GM12891 (cell line): ENCODE results near the gene SEMA6A.
"Not testable (repeated sequence)": the region's sequence is repeated elsewhere in the genome, so short reads cannot be mapped to it uniquely, and the experiment has no call there.

Source experiments
- DNase-seq: peaks from one replicate; pipeline ENCODE4 v3.0.0; 2011; ENCODE audit warnings: low spot score; ENCODE audit not compliant: insufficient read length
- FAIRE-seq: peaks from 2 replicates; lab custom pipeline; 2011; peaks lifted over from hg19 to GRCh38; lab: Jason Lieb, UNC
- PAX5 ChIP-seq: IDR thresholded peaks from 2 replicates; pipeline ENCODE4 v1.6.1; 2011; ENCODE audit warnings: low read length, moderate library complexity, mild to moderate bottlenecking; ENCODE audit not compliant: insufficient read depth, severe bottlenecking
- POLR2A ChIP-seq: IDR thresholded peaks from 2 replicates; pipeline ENCODE4 v1.6.1; 2011; ENCODE audit warnings: low read depth, low read length, control low read depth
- POLR2AphosphoS5 ChIP-seq: IDR thresholded peaks from 2 replicates; pipeline ENCODE4 v1.6.1; 2011; ENCODE audit warnings: low read depth, low read length, control low read depth
- POU2F2 ChIP-seq: IDR thresholded peaks from 2 replicates; pipeline ENCODE4 v1.6.1; 2011; ENCODE audit warnings: low read depth, mild to moderate bottlenecking, control low read depth, low read length, moderate library complexity
- SPI1 ChIP-seq: IDR thresholded peaks from 2 replicates; pipeline ENCODE4 v1.6.1; 2011; ENCODE audit warnings: low read depth, low read length, control low read depth
- TAF1 ChIP-seq: IDR thresholded peaks from 2 replicates; pipeline ENCODE4 v1.6.1; 2011; ENCODE audit warnings: low read depth, low read length, control low read depth

SEMA6A gene

GRCh38 chr5:116527582-116527981 is 47.0 kb downstream of the SEMA6A start:
- FAIRE-seq (no peak), DNase-seq (no peak)
- no peak for TF ChIP-seq PAX5
- no peak for TF ChIP-seq POLR2AphosphoS5
- no peak for TF ChIP-seq TAF1
- no peak for TF ChIP-seq POU2F2
- TF ChIP-seq SPI1: no peak
- no peak for TF ChIP-seq POLR2A

DNA sequence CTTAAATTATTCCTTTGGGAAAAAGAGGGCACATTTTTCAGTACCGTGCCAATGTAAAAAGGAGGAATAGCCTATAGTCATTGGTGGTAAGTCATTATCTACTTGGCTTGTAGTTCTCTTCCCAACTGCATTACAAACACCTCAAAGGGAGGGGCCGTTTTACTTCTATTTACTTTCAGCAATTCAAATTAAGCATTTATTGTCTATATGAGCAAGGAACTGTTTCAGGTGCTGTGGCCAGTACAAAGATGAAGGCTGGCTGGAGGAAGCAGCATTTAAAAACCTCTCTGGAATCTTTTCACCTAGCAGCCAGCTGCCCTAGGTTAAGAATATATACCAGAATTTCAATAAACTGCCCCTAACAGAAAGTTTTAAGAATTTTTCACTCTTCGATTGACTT is 48.9 kb downstream of the SEMA6A start:
- TF ChIP-seq SPI1 (no peak), POLR2A (no peak), PAX5 (no peak), POU2F2 (no peak), TAF1 (no peak), POLR2AphosphoS5 (no peak)
- FAIRE-seq (no peak), DNase-seq (no peak)

DNA sequence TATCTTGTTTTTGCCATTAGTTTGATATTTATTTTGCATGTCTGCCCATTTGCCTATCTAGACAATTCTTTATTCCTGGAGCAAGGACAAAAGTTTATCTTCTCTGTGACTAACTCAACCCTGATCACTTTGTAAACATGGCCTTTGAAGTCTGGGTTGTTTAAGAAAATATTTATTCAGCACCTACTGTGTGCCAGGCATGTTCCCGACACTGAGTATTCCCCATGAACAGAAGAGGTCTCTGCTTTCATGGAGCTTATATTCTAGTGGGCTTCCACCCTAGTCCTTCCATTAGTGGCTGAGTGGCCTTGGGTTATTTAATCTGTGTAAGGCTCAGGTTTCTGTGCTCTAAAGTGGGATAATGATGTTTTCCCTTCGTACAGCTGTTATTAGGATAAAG is 49.7 kb downstream of the SEMA6A start:
- FAIRE-seq (no peak), DNase-seq (no peak)
- no peak for TF ChIP-seq POLR2AphosphoS5
- TF ChIP-seq POU2F2: no peak
- TF ChIP-seq TAF1: no peak
- no peak for TF ChIP-seq SPI1
- no peak for TF ChIP-seq PAX5

GRCh38 chr5:116524051-116524904 is 50.3 kb downstream of the SEMA6A start:
- no peak for FAIRE-seq
- no peak for TF ChIP-seq POU2F2
- no peak for TF ChIP-seq TAF1
- TF ChIP-seq SPI1: no peak
- no peak for TF ChIP-seq PAX5
- no peak for TF ChIP-seq POLR2AphosphoS5
- no peak for TF ChIP-seq POLR2A
- DNase-seq: no peak

DNA sequence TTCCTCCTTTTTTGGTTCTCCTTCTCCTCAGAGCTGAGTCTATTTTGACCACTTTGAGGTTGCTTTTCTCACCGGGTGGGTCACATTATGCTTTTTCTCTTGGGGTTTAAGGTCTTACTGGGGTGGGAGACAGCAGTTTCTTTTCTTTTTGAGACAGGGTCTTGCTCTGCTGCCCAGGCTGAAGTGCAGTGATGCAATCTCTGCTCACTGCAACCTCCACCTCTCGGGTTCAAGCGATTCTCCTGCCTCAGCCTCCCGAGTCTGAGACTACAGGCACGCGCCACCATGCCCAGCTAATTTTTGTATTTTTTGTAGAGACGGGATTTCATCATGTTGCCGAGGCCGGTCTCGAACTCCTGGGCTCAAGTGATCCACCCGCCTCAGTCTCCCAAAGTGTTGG is 51.4 kb downstream of the SEMA6A start:
- DNase-seq, FAIRE-seq: not testable (repeated sequence)

DNA sequence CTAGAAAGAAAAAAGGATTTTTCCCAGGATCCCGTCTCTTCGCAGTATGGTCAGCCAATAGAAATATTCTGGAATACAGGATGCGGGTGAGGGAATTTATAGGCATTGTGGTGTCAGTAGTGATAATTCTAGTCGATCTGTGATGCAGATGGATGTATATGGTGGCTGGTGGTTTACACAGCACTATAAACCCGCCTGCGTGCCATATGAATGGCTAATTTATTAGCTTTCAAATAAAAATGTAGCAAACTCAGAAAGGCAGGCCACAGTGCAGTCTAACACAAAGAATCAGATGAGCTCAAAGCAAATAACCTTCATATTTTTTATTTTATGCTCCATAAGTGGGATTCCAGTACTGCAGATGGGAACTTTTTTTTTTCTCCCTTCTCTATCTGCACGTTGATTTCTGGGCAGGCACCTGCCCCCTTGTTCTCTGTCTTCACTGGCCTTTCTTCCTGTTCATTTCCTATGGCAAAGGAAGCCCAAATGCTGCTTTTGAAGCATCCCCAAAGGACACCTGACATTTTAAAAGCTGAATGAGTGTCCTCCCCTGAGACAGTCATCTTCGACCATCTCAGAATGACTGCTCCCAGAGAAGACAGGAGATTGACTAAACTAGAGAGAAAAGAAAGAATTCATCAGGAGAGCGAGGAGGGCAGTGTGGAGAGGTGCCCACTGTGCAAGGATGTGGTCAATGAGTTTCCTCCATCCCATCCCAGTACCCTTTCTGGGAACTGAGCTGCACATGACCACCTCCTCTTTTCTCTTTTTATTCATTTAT is 52.1 kb downstream of the SEMA6A start:
- no peak for TF ChIP-seq SPI1
- no peak for TF ChIP-seq POLR2AphosphoS5
- no peak for TF ChIP-seq TAF1
- TF ChIP-seq POU2F2: no peak
- TF ChIP-seq POLR2A: no peak
- no peak for TF ChIP-seq PAX5
- no peak for DNase-seq
- no peak for FAIRE-seq

DNA sequence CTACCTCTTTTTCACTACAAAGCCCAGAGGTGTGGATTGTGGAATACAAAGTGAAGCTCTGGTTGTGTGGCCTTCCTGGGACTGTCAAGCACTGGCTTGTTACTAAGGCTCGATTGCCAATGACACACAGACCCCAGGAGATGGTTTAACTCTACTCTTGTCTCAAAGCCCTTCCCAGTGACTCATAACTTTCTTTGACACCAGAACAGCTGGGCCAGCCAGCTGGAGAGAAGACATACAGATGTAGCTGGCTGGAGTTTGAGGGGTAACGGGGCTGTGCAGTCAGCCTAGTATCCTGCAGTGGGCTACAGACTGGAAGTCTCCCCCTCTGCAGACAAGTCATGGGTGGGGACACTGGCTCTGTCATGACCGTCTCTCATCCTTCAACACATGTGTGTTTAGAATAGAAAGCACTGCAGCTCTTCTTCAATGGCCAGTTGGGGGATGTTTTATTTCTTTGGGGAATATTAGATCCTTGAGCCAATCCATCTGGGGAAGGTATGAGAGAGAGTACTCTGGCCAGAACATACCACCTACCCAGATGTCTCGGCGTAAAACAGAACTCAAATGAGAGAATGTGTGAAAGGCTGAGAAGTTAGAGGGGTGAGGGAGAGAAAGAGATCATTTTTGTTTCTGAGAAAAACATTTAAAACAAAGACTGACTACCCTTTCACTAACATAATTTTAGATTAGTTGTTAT is 53.3 kb downstream of the SEMA6A start:
- TF ChIP-seq TAF1 (no peak), POLR2A (no peak), PAX5 (no peak), SPI1 (no peak), POU2F2 (no peak), POLR2AphosphoS5 (no peak)
- no peak for DNase-seq
- no peak for FAIRE-seq

- DNase-seq (no peak), FAIRE-seq (no peak)
- TF ChIP-seq POU2F2 (no peak), POLR2AphosphoS5 (no peak), POLR2A (no peak), SPI1 (no peak), TAF1 (no peak), PAX5 (no peak)
Measured at GRCh38 chr5:116520771-116521170, 53.9 kb downstream of the SEMA6A start.

DNA sequence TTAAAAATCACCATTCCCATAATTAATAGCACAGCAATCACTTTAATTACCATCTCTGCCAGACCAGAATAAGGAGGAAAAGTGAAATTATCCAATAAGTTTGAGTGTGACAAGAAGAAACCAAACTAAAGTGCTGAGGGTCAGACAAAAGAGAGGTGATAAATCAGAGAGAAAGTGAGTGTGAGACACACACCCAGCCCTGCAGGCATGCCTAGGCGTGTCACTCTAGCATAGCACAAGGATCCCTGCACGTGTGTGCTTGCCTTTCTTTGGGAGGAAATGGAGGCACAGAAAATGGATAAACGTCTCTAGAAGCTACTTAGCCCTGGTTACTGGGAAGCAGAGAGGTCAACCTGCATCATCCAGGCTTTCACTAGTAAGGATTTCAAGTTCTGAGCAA is 56.2 kb downstream of the SEMA6A start:
- FAIRE-seq (no peak), DNase-seq (no peak)
- TF ChIP-seq TAF1: no peak
- TF ChIP-seq POU2F2: no peak
- no peak for TF ChIP-seq POLR2A
- TF ChIP-seq POLR2AphosphoS5: no peak
- TF ChIP-seq PAX5: no peak
- no peak for TF ChIP-seq SPI1
